Mesenchymal stem cell (in vitro differentiated cells and primary cell): ENCODE data around the gene TPM2.

Source experiments
- DNase-seq: peaks from one replicate; pipeline ENCODE4 v3.0.0-alpha.2; 2013
- H2AFZ ChIP-seq: one replicate; pipeline ENCODE4 v1.6.1; 2013; ENCODE audit warnings: low read depth, mild to moderate bottlenecking, control low read depth, inconsistent platforms, low read length, moderate library complexity
- H2AK5ac ChIP-seq: 2 replicates; pipeline ENCODE4 v1.6.1; 2013; ENCODE audit warnings: low read length, moderate library complexity, mild to moderate bottlenecking, inconsistent platforms; ENCODE audit not compliant: severe bottlenecking
- H2BK120ac ChIP-seq: one replicate; pipeline ENCODE4 v1.6.1; 2013; ENCODE audit warnings: low read depth, mild to moderate bottlenecking, inconsistent platforms, low read length, moderate library complexity
- H2BK12ac ChIP-seq, 2 experiments: one replicate each; pipeline ENCODE4 v1.6.1; 2013; ENCODE audit warnings: inconsistent platforms in 2 of 2, low read length in 2 of 2, mild to moderate bottlenecking in 2 of 2, moderate library complexity in 2 of 2, control low read depth in 1 of 2
- H2BK15ac ChIP-seq: one replicate; pipeline ENCODE4 v1.6.1; 2013; ENCODE audit warnings: mild to moderate bottlenecking, low read depth, inconsistent platforms; ENCODE audit not compliant: poor library complexity, severe bottlenecking
- H2BK5ac ChIP-seq: 2 replicates; pipeline ENCODE4 v1.6.1; 2013; ENCODE audit warnings: low read depth, mild to moderate bottlenecking, low read length, control low read depth, inconsistent platforms; ENCODE audit not compliant: poor library complexity, severe bottlenecking
- H3K14ac ChIP-seq, 2 experiments: one replicate each; pipeline ENCODE4 v1.6.1; 2013; ENCODE audit warnings: inconsistent platforms in 2 of 2, low read length in 2 of 2, control low read depth in 1 of 2, mild to moderate bottlenecking in 1 of 2, moderate library complexity in 1 of 2
- H3K18ac ChIP-seq, 2 experiments: one replicate each; pipeline ENCODE4 v1.6.1; 2013; ENCODE audit warnings: inconsistent platforms in 2 of 2, low read length in 2 of 2, control low read depth in 1 of 2, low read depth in 1 of 2, mild to moderate bottlenecking in 1 of 2
- H3K23ac ChIP-seq, 2 experiments: one replicate each; pipeline ENCODE4 v1.6.1; 2013; ENCODE audit warnings: inconsistent platforms in 2 of 2, low read length in 2 of 2, mild to moderate bottlenecking in 2 of 2, moderate library complexity in 2 of 2, control low read depth in 1 of 2
- H3K27ac ChIP-seq: 2 replicates; pipeline ENCODE4 v1.5.1; 2013; ENCODE audit warnings: mild to moderate bottlenecking, moderate library complexity, low read length, control low read depth, inconsistent platforms; ENCODE audit not compliant: poor library complexity, severe bottlenecking
- H3K27me3 ChIP-seq, 2 experiments: 2 replicates each; pipeline versions ENCODE4 v1.6.1 to v1.7.0; 2013; ENCODE audit warnings: low read length in 2 of 2, mild to moderate bottlenecking in 2 of 2, moderate library complexity in 2 of 2, control low read depth in 1 of 2, inconsistent platforms in 1 of 2; ENCODE audit not compliant: control insufficient read depth in 1 of 2, insufficient read depth in 1 of 2
- H3K36me3 ChIP-seq, 2 experiments: 2 replicates each; pipeline versions ENCODE4 v1.6.1 to v1.7.0; 2013; ENCODE audit warnings: low read length in 2 of 2, control low read depth in 1 of 2, inconsistent platforms in 1 of 2, low read depth in 1 of 2, mild to moderate bottlenecking in 1 of 2; ENCODE audit not compliant: insufficient read depth in 2 of 2, control insufficient read depth in 1 of 2
- H3K4ac ChIP-seq, 2 experiments: one replicate each; pipeline ENCODE4 v1.6.1; 2013; ENCODE audit warnings: inconsistent platforms in 2 of 2, low read length in 2 of 2, mild to moderate bottlenecking in 2 of 2, moderate library complexity in 2 of 2, control low read depth in 1 of 2, low read depth in 1 of 2
- H3K4me1 ChIP-seq: 2 replicates; pipeline ENCODE4 v1.6.1; 2013; ENCODE audit warnings: low read depth, low read length, control low read depth; ENCODE audit not compliant: control insufficient read depth, insufficient read depth
- H3K4me2 ChIP-seq: 2 replicates; pipeline ENCODE4 v1.6.1; 2013; ENCODE audit warnings: low read length, mild to moderate bottlenecking, inconsistent platforms; ENCODE audit not compliant: poor library complexity, severe bottlenecking
- H3K4me3 ChIP-seq, 2 experiments: 2 replicates each; pipeline versions ENCODE4 v1.5.1 to v1.7.0; 2013; ENCODE audit warnings: low read length in 2 of 2, mild to moderate bottlenecking in 2 of 2, control low read depth in 1 of 2, low read depth in 1 of 2; ENCODE audit not compliant: insufficient read depth in 1 of 2
- H3K79me1 ChIP-seq: replicated peaks from 2 replicates; pipeline ENCODE4 v1.6.1; 2013; ENCODE audit warnings: mild to moderate bottlenecking, control low read depth, low read length, inconsistent platforms; ENCODE audit not compliant: poor library complexity, severe bottlenecking
- H3K9ac ChIP-seq: 2 replicates; pipeline ENCODE4 v1.7.0; 2013; ENCODE audit warnings: mild to moderate bottlenecking, low read length, moderate library complexity
- H3K9me3 ChIP-seq: 2 replicates; pipeline ENCODE4 v1.7.0; 2013; ENCODE audit warnings: mild to moderate bottlenecking, low read length; ENCODE audit not compliant: control insufficient read depth
- H4K8ac ChIP-seq: one replicate; pipeline ENCODE4 v1.6.1; 2013; ENCODE audit warnings: inconsistent platforms, mild to moderate bottlenecking, low read length, moderate library complexity
- H4K91ac ChIP-seq: one replicate; pipeline ENCODE4 v1.6.1; 2013; ENCODE audit warnings: mild to moderate bottlenecking, low read length, inconsistent platforms
- WGBS: methylation state at CpG from one replicate; pipeline ENCODE4 v1.1.7; 2013; ENCODE audit warnings: mixed read lengths; 5-methylcytosine and 5-hydroxymethylcytosine counted together

The TPM2 gene

DNA sequence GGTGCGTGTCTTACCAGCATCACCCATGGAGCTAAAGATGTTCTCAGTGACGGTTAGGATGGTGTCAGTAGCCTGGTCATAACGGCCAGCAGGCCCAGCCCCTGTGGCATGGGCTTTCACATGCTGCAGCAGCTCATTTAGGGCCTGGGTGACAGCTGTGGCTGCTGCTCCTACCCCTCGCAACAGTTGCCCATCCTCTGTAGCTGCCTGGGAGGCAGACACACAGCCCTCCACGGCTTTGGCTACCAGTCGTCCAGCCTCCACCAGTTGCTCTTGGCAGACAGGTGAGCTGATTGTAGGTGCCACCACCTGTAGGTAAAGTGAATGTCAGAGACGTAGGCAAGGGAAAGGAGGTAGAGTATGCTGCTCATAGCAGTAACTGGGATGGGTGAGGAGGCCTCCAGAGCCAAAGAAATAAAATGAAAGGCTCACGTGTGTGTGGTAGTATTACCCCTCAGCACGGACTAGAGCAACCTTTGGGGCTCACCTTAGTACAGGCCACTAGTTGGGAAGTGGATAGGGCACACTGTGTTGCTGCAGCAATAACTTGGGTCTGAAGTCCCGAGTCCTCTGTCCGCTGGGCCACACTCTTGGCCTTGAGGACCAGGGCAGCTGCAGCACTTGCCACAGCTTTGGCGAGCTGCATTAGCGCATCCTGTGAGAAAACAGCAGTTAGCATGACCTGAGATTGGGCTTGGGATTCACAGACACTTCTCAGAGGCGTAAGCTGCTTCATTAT, 27.6 kb upstream of the TPM2 start:
- Histone ChIP-seq H2AK5ac (no peak overlapping the region), H3K18ac (no peak overlapping the region), H3K9ac (no peak overlapping the region), H2BK15ac (no peak overlapping the region), H3K36me3 (peaks cover 83 to 98% of the 10 kb centered on the region in 2 experiments), H2AFZ (no peak overlapping the region), H3K4me2 (no peak overlapping the region), H4K91ac (no peak overlapping the region), H3K4me3 (no peak overlapping the region), H3K27ac (no peak overlapping the region), H3K4me1 (peaks cover 7% of the 10 kb centered on the region), H3K9me3 (no peaks in the 10 kb centered on the region), H3K23ac (no peak overlapping the region), H3K4ac (no peak overlapping the region), H3K27me3 (no peaks in the 10 kb centered on the region), H3K14ac (no peak overlapping the region), H2BK5ac (no peak overlapping the region), H2BK12ac (no peak overlapping the region), H4K8ac (peak overlapping the region; percentile 54), H3K79me1 (peaks cover 61% of the 10 kb centered on the region), H2BK120ac (no peak overlapping the region)
- DNase-seq, result no peak
- 95% methylated on average over 14 of the region's 14 CpGs for WGBS

DNA sequence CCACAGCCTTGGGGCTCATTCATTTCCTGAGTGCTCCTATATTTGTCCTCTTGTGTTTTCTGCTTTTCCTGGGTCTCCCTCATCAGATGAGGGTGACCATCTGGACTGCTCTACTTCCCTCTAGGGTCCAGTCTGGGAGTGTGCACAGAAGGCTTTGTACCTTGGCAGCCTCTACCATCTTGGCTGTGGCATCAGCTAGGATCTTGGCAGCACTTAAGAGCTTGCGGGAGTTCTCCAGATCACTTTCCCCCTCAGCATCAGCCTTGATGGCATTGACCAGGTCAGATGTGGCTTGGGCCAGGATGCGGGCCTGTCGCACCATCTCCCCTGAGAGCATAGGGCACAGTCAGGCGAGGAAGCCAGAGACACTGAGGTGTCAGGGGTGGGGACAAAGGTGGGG, 26.5 kb upstream of the TPM2 start:
- no peak overlapping the region for H3K14ac ChIP-seq
- no peak for DNase-seq
- no peak overlapping the region for H4K8ac ChIP-seq
- no peak overlapping the region for H2AFZ ChIP-seq
- H3K36me3 ChIP-seq, result peaks cover 86 to 98% of the 10 kb centered on the region in 2 experiments
- no peak overlapping the region for H3K4ac ChIP-seq
- no peak overlapping the region for H2BK120ac ChIP-seq
- H2AK5ac ChIP-seq, result no peak overlapping the region
- peaks cover 7% of the 10 kb centered on the region for H3K4me1 ChIP-seq
- H3K4me2 ChIP-seq, result no peak overlapping the region
- H3K18ac ChIP-seq, result no peak overlapping the region
- H3K9ac ChIP-seq, result peak overlapping the region; percentile 31
- no peak overlapping the region for H2BK15ac ChIP-seq
- H3K27me3 ChIP-seq, result no peaks in the 10 kb centered on the region
- H2BK12ac ChIP-seq, result no peak overlapping the region
- no peak overlapping the region for H3K23ac ChIP-seq
- H3K27ac ChIP-seq, result no peak overlapping the region
- no peak overlapping the region for H3K4me3 ChIP-seq
- no peak overlapping the region for H4K91ac ChIP-seq
- H3K79me1 ChIP-seq, result peaks cover 60% of the 10 kb centered on the region
- no peak overlapping the region for H2BK5ac ChIP-seq
- H3K9me3 ChIP-seq, result no peaks in the 10 kb centered on the region
- 98% methylated on average over 4 of the region's 4 CpGs for WGBS

DNA sequence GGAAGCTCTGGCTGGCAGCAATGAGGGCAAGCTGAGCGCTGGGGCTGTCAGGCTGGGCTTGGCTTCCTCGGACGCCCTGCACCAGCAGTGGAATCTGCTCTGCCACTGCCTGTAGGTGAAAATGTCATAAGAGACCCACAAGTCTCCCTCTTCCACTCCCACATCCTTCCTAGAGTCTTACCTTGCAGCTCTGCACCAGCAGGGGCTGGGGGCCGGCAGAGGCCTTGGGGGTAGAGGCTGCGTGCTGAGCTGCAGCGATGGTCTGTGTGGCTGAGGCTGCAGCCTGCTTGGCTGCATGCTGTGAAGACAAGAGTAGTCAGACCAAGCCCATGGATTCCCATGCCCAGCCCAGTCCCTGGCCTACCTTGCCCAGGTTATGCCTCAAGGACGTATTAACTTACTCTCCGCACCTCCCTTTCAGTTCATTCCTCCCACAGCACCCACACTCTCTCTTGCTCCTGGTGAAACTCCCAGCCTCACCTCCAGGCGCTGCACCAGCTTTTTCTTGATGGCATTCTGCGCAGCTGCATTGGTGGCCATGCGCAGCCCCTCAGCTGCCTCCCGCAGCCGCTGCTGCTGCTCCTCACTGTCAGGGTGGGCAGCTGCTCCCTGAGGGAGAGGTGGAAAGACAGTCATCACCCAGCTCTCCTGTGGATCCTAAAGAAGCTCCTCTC, 25.0 kb upstream of the TPM2 start:
- H3K4ac ChIP-seq, result no peak overlapping the region
- no peak overlapping the region for H2BK5ac ChIP-seq
- H2BK15ac ChIP-seq, result no peak overlapping the region
- H3K36me3 ChIP-seq, result peaks cover 84 to 96% of the 10 kb centered on the region in 2 experiments
- no peak overlapping the region for H3K4me3 ChIP-seq
- H3K27me3 ChIP-seq, result no peaks in the 10 kb centered on the region
- no peak overlapping the region for H3K23ac ChIP-seq
- no peak overlapping the region for H4K91ac ChIP-seq
- no peak overlapping the region for H2AK5ac ChIP-seq
- H2BK12ac ChIP-seq, result no peak overlapping the region
- 100% methylated on average over 13 of the region's 13 CpGs for WGBS
- H3K18ac ChIP-seq, result no peak overlapping the region
- H3K4me1 ChIP-seq, result peaks cover 7% of the 10 kb centered on the region
- no peak overlapping the region for H3K4me2 ChIP-seq
- peaks cover 62% of the 10 kb centered on the region for H3K79me1 ChIP-seq
- no peak overlapping the region for H3K27ac ChIP-seq
- peak overlapping the region; percentile 59 for H4K8ac ChIP-seq
- H2BK120ac ChIP-seq, result no peak overlapping the region
- no peak overlapping the region for H2AFZ ChIP-seq
- H3K14ac ChIP-seq, result no peak overlapping the region
- DNase-seq, result no peak
- no peaks in the 10 kb centered on the region for H3K9me3 ChIP-seq
- H3K9ac ChIP-seq, result peak overlapping the region; percentile 44

DNA sequence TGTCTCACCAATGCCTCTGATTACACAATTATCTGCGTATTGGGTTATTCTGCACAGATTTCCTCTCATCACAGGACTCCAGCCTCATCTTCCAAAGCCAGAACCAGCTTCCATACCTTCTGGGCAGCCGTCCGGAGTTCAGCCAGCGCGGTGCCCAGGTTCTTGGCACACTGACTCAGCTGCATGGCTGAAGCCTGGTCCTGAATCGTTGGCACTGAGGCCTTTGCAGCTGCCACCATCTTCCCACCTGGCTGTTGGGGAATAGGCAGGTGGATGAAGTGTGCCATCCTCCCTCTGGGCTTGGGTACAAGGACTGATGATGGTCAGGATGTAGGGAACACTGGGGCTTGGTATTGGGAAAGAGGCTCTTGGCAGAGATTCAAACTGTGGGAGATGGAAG, 24.4 kb upstream of the TPM2 start:
- H2BK15ac ChIP-seq, result no peak overlapping the region
- peaks cover 7% of the 10 kb centered on the region for H3K4me1 ChIP-seq
- no peaks in the 10 kb centered on the region for H3K9me3 ChIP-seq
- H4K91ac ChIP-seq, result no peak overlapping the region
- H3K27ac ChIP-seq, result no peak overlapping the region
- peaks cover 56% of the 10 kb centered on the region for H3K79me1 ChIP-seq
- H3K18ac ChIP-seq, result no peak overlapping the region
- no peak overlapping the region for H3K4me2 ChIP-seq
- H3K27me3 ChIP-seq, result no peaks in the 10 kb centered on the region
- H3K4me3 ChIP-seq, result no peak overlapping the region
- H2AFZ ChIP-seq, result no peak overlapping the region
- no peak overlapping the region for H2BK5ac ChIP-seq
- DNase-seq, result no peak
- peak overlapping the region in 1 of 2 experiments; percentile 35 for H3K23ac ChIP-seq
- no peak overlapping the region for H3K9ac ChIP-seq
- peaks cover 79 to 94% of the 10 kb centered on the region in 2 experiments for H3K36me3 ChIP-seq
- no peak overlapping the region for H2BK120ac ChIP-seq
- no peak overlapping the region for H2AK5ac ChIP-seq
- H3K4ac ChIP-seq, result no peak overlapping the region
- 97% methylated on average over 6 of the region's 6 CpGs for WGBS
- H3K14ac ChIP-seq, result no peak overlapping the region
- peak overlapping the region; percentile 31 for H4K8ac ChIP-seq
- no peak overlapping the region for H2BK12ac ChIP-seq
